SH-SY5Y (cell line): ENCODE measurements around the gene LCK.

Experiments
- GATA2 ChIP-seq: IDR thresholded peaks from 2 replicates; pipeline ENCODE4 v1.6.1; 2011; ENCODE audit warnings: mild to moderate bottlenecking, low read depth, low read length
- GATA3 ChIP-seq: IDR thresholded peaks from 2 replicates; pipeline ENCODE4 v1.6.1; 2011; ENCODE audit warnings: low read depth, mild to moderate bottlenecking, low read length, moderate library complexity

- TF ChIP-seq GATA3 (no peak), GATA2 (no peak)
These were observed 48.3 kb downstream of the LCK start for GRCh38 chr1:32299327-32299726.
